Inflammatory macrophage treated with lipopolysaccharide for 4 hours (primary cell): ENCODE measurements around the gene SGCD.
"Not testable (repeated sequence)": the region's sequence is repeated elsewhere in the genome, so short reads cannot be mapped to it uniquely, and the experiment has no call there.

Source experiments
- DNase-seq: peaks from one replicate; pipeline ENCODE4 v3.0.0-alpha.2; 2020

The SGCD gene

GRCh38 chr5:156654444-156654843 is 327.5 kb downstream of the SGCD start:
- no peak for DNase-seq

- DNase-seq: no peak
These were observed 328.8 kb downstream of the SGCD start for GRCh38 chr5:156655732-156656131.

GRCh38 chr5:156664832-156665231 is 337.9 kb downstream of the SGCD start:
- not testable (repeated sequence) for DNase-seq

GRCh38 chr5:156666686-156667085 is 339.7 kb downstream of the SGCD start:
- DNase-seq: not testable (repeated sequence)

GRCh38 chr5:156667616-156668015 is 340.7 kb downstream of the SGCD start:
- DNase-seq: no peak

GRCh38 chr5:156669416-156669815 is 342.5 kb downstream of the SGCD start:
- DNase-seq: no peak

- no peak for DNase-seq
These were observed 343.7 kb downstream of the SGCD start for GRCh38 chr5:156670615-156671014.

- no peak for DNase-seq
These were observed 348.4 kb downstream of the SGCD start for GRCh38 chr5:156675395-156675794.

- DNase-seq: no peak
These were observed 351.0 kb downstream of the SGCD start for GRCh38 chr5:156677963-156678362.

- no peak for DNase-seq
These were observed 351.5 kb downstream of the SGCD start for GRCh38 chr5:156678484-156678883.

- no peak for DNase-seq
These were observed 353.9 kb downstream of the SGCD start for GRCh38 chr5:156680831-156681230.

- no peak for DNase-seq
These were observed 354.3 kb downstream of the SGCD start for GRCh38 chr5:156681265-156681664.

GRCh38 chr5:156682971-156683370 is 356.0 kb downstream of the SGCD start:
- DNase-seq: no peak

- DNase-seq: no peak
These were observed 356.5 kb downstream of the SGCD start for GRCh38 chr5:156683509-156683908.

GRCh38 chr5:156684216-156684615 is 357.3 kb downstream of the SGCD start:
- DNase-seq: no peak

- DNase-seq: no peak
These were observed 358.5 kb downstream of the SGCD start for GRCh38 chr5:156685481-156685880.

- no peak for DNase-seq
These were observed 359.4 kb downstream of the SGCD start for GRCh38 chr5:156686380-156686779.

GRCh38 chr5:156686796-156687195 is 359.8 kb downstream of the SGCD start:
- DNase-seq: no peak

- DNase-seq: no peak
These were observed 360.6 kb downstream of the SGCD start for GRCh38 chr5:156687514-156687913.

GRCh38 chr5:156691572-156691971 is 364.6 kb downstream of the SGCD start:
- no peak for DNase-seq

GRCh38 chr5:156693113-156693512 is 366.1 kb downstream of the SGCD start:
- no peak for DNase-seq

GRCh38 chr5:156694598-156694997 is 367.6 kb downstream of the SGCD start:
- DNase-seq: no peak

- no peak for DNase-seq
These were observed 368.8 kb downstream of the SGCD start for GRCh38 chr5:156695774-156696173.

- DNase-seq: no peak
These were observed 371.4 kb downstream of the SGCD start for GRCh38 chr5:156698323-156698722.

GRCh38 chr5:156699147-156699546 is 372.2 kb downstream of the SGCD start:
- DNase-seq: no peak

GRCh38 chr5:156704139-156704538 is 377.2 kb downstream of the SGCD start:
- no peak for DNase-seq
